GM18505 (cell line): ENCODE measurements around the gene DCAF6.

Experiments
- ATAC-seq: cut with Tn5 transposase; IDR thresholded peaks from one replicate; pipeline ENCODE4 v1.9.1; 2021; ENCODE audit not compliant: unreplicated experiment
- POLR2A ChIP-seq: IDR thresholded peaks from 4 replicates; pipeline ENCODE4 v1.6.1; 2011; ENCODE audit warnings: borderline replicate concordance; ENCODE audit not compliant: insufficient read depth, insufficient read length; ENCODE audit errors: extremely low read depth

DCAF6 gene

DNA sequence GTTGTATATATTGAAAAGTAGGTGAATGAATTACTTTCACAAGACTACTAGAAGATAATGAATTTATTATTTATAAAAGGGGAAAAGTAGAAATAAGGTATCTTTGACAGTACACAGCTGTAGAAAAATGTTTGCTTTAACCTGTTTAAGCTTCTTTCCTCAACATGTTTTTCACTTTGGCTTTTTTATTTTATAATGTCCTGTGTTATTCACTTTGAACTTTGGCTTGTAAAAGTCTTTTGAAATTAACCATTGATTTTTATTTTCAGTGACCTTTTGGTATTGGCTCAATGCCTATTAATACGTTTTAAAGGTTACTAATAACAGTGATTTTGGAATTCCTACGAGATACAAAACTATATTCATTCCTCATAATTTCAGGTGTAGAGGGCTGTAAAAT, 58.1 kb downstream of the DCAF6 start:
- no peak for ATAC-seq
- no peak for TF ChIP-seq POLR2A

DNA sequence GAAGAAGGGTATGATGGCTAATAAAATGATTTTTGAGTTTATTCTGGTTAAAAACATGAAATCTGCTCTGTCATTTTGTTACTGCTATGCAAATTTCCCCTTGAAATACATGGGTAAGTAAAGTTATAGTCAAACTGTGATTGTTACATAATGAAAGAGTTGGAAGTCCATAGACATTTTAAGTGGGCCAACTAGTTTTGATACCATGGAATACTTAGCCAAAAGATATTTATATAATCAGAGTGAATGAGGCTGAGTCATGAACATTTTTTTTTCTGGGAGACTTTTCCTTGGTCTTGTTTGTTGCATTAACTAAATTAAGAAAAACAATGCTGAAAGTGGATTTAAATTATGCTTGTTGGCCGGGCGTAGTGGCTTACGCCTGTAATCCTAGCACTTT, 58.6 kb downstream of the DCAF6 start:
- no peak for TF ChIP-seq POLR2A
- no peak for ATAC-seq

DNA sequence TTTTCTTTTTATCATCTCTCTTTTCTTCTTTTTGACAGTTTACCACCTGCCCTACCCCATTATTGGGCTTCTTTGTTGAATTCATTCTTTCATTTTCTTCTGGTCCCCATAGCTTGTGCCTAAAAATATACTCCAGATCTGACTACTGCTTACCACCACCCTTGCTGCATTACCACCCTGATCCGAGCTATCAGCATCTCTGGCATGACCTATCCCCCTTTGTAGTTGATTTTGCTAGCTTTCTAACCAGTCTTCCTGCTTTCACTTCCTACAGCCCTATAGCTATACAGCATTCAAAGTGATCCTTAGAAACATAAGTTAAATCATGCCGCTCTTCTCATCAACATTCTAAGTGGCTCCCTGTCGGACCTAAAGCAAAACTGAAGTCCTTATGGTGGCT, 59.8 kb downstream of the DCAF6 start:
- ATAC-seq, result no peak
- no peak for TF ChIP-seq POLR2A

DNA sequence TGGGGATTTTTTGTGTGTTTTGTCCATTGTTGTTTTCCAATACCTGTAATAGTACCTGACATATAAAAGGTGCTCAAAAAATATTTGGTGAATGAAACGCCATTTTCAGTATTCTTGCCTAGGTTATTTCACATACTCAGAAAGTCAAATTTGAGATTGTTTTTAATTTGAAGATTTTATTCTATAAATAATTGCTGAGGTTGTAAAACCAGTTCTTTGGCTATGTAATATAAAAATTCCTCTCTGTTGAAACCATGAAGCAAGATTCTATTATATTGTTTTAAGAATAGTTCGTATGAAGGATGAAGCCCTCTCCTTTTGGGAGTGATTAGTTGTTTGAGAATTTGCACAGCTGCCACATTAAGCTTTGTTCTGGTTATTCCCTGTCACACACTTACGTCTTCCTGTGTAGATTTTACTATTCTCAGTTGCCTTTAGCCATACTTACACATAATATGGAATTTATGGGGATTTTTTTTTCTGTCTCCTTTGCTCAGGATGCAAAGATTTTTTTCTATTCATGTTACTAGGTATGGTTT, 60.6 kb downstream of the DCAF6 start:
- no peak for ATAC-seq
- TF ChIP-seq POLR2A, result no peak

DNA sequence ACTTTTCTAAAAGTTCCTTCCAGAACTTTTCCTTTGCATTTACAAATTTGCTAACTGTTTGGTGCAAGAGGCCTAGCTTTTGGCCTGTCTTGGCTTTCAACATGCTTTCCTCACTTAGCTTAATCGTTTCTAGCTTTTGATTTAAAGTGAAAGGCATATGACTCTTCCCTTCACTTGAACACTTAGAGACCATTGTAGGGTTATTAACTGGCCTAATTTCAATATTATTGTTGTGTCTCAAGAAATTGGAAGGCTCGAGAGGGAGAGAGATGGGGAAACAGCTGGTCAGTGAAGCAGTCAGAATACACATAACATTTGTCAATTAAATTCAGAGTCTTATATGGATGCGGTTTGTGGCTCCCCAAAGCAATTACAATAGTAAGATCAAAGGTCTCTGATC, 63.4 kb downstream of the DCAF6 start:
- ATAC-seq, result no peak
- no peak for TF ChIP-seq POLR2A

DNA sequence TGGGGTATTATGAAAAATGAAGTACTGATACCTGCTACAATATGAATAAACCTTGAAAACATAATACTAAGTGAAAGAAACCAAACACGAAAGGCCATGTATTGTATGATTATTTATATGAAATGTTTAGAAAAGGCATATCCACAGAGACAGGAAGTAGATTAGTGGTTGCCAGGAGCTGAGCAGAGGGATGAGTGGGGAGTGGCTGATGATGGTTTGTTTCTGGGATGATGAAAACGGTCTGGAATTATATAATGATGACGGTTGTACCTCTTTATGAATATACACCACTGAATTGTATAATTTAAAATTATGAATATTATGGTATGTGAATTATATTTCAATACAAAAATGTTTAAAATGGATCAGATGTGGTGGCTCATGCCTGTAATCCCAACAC, 64.2 kb downstream of the DCAF6 start:
- ATAC-seq, result no peak
- no peak for TF ChIP-seq POLR2A

DNA sequence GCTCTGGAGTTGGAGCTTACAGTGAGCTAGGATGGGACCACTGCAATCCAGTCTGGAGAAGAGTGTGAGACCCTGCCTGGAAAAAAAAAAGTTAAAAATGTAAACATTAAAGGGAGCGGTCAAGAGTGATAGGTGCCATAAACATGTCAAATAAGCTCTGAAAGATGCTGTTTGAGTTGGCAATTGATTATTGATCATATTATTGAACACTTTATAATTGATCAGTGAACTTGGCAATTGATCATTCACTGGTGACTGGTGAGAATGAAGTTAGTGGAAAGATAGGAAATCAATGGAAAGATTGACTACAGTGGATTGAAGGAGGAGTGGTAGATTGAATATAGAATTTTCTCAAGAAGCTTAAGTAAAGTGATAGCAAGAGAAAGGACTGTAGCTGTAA, 64.7 kb downstream of the DCAF6 start:
- no peak for TF ChIP-seq POLR2A

DNA sequence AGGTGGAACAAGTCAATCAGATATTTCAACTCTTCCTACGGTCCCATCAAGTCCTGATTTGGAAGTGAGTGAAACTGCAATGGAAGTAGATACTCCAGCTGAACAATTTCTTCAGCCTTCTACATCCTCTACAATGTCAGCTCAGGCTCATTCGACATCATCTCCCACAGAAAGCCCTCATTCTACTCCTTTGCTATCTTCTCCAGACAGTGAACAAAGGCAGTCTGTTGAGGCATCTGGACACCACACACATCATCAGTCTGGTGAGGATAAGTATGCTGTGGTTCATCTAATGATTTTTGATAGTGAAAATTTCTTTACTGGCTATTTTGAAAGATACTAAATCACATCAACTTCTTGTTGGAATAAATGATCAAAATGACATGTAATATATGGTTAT, 68.0 kb downstream of the DCAF6 start:
- TF ChIP-seq POLR2A, result no peak
- no peak for ATAC-seq

More for the DNA sequence above, 64.7 kb downstream of the DCAF6 start:
- ATAC-seq, result no peak

DNA sequence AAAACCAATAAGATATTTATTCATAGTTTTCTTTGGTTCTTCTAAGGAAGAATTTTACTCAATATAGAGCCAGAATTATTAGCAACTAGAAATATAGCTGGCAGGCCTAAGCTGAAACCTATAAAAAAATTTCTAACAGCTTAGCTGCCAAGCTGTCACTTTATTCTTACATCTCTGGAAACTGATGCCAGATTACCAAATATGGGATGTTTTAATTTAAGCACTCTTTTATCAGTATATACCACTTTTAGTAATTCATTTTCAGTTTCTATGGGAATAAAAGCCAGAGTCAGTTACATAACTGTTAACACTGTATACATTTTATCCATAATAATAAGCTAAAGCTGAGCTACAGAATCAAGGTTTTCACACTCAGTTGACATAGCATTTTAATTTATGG, 69.0 kb downstream of the DCAF6 start:
- no peak for ATAC-seq
- TF ChIP-seq POLR2A, result no peak

DNA sequence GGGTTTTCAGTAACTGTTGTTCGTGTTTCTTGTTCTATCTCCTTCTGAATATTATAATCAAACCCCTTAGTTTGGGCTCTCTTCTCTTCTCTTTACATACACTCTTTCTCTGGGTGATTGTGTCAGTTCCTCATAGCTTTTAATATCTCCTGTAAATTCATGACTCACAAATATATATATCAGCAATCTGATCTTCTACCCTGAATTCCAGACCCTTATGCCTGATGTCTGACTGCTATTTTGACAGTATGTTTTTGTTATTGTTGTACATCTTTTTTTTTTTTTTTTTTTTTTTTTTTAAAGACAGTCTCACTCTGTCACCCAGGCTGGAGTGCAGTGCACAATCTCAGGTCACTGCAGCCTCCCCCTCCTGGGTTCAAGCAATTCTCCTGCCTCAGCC, 71.2 kb downstream of the DCAF6 start:
- TF ChIP-seq POLR2A, result no peak
- ATAC-seq, result no peak

DNA sequence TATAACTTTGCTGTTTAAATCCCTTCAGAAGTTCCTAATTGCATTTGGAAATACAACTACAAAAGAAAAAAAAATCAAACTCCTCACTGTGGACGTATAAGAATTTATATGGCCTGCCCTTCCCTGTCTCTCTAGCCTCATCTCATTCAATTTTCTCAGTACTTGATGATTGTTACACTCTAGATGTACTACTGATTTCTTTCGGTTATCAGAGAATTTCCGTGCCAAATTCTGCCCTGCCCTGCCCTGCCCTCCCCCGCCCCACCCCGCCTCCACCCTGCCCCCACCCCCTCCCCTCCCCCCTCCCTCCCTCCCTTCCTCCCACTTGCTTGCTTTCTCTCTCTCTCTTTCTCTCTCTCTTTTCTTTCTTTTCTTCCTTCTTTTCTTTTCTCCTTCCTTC, 72.1 kb downstream of the DCAF6 start:
- TF ChIP-seq POLR2A, result no peak
- no peak for ATAC-seq

DNA sequence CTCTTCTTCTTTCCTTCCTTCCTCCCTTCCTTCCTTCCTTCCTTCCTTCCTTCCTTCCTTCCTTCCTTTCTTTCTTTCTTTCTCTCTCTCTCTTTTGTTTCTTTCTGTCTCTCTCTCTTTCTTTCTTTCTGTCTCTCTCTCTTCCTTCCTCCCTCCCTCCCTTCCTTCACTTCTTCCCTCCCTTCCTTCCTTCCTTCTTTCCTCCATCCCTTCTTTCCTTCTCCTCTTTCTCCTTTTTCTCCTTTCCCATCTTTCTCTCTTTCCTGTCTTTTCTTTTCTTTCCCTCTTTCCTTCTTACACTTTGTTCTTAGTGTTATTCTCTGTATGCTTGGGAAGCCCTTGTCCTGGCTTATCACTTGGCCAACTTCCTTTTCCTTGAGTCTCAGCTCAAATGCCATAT, 72.8 kb downstream of the DCAF6 start:
- TF ChIP-seq POLR2A, result no peak
- ATAC-seq, result no peak

DNA sequence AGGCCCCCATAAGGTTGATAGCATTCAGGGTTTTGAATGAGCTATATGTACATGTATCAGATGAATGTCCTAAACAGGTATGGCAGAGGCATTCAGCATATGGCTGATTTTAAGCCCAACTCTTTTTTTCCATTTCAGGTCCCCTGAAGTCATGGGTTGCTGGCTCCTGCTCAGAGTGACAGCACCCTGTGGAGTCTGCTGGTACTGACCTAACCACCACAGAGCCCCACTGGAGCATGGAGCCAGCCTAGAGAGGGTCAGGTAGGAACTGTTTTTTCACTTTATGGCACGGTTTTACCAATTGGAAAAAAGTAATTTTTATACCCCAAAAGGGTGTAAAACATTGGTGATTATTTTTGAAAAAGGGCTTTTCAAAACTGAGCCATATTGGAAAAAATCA, 82.9 kb downstream of the DCAF6 start:
- no peak for ATAC-seq
- no peak for TF ChIP-seq POLR2A

DNA sequence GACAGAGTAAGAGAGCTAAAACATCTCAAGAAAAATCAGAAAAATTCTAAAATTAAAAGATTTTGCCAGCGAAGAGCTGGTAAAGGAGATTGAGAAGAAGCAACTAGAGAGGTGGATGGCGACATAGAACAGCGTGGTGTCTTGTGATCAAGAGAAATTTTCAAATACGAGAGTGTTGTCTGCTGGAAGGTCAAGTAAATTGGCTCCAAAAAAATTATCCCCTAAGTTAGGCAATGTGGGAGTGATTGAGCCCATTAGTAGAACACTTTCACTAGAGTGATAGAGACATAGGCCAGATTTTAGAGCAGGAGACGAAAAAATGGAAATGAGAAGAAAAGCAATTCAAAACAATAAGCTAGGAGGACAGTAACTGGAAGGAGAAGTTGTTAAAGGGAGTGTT, 94.7 kb downstream of the DCAF6 start:
- no peak for ATAC-seq
- TF ChIP-seq POLR2A, result no peak

DNA sequence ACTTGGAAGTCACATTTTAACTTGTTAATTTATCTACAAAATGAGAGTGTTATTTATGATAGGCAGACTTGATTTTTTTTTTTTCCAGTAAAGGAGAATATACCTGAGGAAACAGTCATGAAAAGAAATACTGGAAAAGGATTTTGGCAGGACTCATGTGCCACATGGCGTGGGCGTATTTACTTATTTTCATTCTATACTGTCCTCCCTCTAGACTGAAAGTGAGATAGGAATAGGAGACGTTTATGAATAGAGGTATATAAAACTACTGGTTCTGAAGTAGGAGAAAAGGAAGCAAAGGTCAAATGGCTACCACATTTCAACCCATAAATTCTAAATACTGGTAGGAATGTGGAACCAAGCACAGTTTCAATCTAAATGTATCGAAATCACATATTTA, 95.1 kb downstream of the DCAF6 start:
- ATAC-seq, result no peak
- no peak for TF ChIP-seq POLR2A

DNA sequence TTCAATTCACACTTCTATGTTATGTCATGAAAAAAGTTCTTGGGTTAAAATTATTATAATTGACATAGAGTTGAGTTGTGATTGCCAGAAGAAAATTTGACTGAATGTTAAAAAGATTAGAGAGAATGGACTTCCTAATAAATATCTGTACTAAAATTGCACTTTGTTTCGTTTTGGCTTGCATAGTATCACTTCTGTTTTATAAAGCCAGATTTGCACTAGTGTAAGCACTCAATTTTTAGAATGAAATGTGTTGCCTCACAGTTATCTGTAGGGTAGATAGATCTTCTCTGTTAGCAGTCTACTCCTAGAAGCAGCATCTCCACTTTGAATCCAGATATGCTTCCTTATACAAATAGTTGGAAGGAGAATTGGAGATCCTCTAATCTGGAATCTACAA, 95.5 kb downstream of the DCAF6 start:
- no peak for ATAC-seq
- TF ChIP-seq POLR2A, result no peak

DNA sequence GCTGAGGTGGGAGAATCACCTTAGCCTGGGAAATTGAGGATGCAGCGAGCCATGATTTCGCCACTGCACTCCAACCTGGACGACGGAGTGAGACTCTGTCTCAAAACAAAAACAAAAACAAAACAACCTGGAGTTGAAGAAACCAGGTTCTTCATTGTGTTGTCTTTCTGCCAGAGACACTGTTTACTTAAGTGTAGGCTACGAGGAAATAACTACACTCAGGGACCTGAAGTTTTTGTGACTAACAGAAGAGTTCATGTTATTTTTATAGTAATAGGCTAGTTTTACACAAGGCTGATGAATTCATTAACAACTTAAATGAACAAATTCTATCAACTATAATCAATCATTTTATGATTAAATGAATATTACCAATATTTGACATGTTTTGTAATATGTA, 98.9 kb downstream of the DCAF6 start:
- ATAC-seq, result no peak
- TF ChIP-seq POLR2A, result no peak

DNA sequence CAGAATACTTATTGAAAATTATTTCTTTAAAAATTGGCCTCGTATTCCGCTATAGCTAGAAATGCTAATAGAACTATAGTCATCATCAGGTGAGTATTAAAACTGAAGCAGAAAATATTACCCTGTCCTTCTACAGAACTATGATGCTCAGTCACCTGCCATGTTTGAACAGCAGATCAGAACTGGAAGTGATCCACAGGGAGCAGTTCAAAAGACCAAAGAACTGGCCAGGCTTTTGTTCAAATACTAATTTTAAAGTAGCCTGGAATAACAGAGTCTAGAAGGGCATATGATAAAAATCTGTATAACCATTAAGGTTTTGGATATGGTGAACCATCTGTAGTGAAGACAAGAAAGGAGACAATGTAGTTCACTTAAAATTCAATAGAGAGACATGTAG, 105.9 kb downstream of the DCAF6 start:
- ATAC-seq, result no peak
- TF ChIP-seq POLR2A, result no peak
